Natural killer cell (primary cell): ENCODE measurements around the gene GIMD1. TPM values are rescaled to one million over a fixed set of nuclear protein-coding genes. Genes with fewer than 3 reads are reported as not detected.

Experiments used
- ATAC-seq, 3 donors: fragments of 150-1000 bp in 2 of 3; fragments of 200-7000 bp in 1 of 3; cut with Tn5 transposase; 1 replicate in 1 of 3; 2 replicates in 2 of 3; pipeline ENCODE4 v1.10.0; 2021; ENCODE audit warnings: mild to moderate bottlenecking in 2 of 3, moderate library complexity in 2 of 3
- DNase-seq, 2 donors: peaks; one replicate each; pipeline versions ENCODE4 v3.0.0 to v3.0.0-alpha.2; 2013 to 2021; ENCODE audit warnings: mixed read lengths in 1 of 2
- H3K27ac ChIP-seq: one replicate; pipeline ENCODE4 v1.5.1; 2013; ENCODE audit warnings: mild to moderate bottlenecking, low read length
- H3K27me3 ChIP-seq: one replicate; pipeline ENCODE4 v1.6.1; 2013; ENCODE audit warnings: low read length; ENCODE audit not compliant: control insufficient read depth, insufficient read depth
- H3K36me3 ChIP-seq: one replicate; pipeline ENCODE4 v1.6.1; 2013; ENCODE audit warnings: low read length; ENCODE audit not compliant: control insufficient read depth, insufficient read depth
- H3K4me1 ChIP-seq: one replicate; pipeline ENCODE4 v1.6.1; 2013; ENCODE audit warnings: low read length; ENCODE audit not compliant: control insufficient read depth, insufficient read depth
- H3K4me3 ChIP-seq: one replicate; pipeline ENCODE4 v1.5.1; 2013; ENCODE audit warnings: low read length
- H3K9me3 ChIP-seq: one replicate; pipeline ENCODE4 v1.6.1; 2013; ENCODE audit warnings: low read length; ENCODE audit not compliant: control insufficient read depth, insufficient read depth
- H3K27ac Mint-ChIP-seq, 2 donors: one replicate each; pipeline ENCODE4 v1.8.0; 2022; ENCODE audit warnings: mild to moderate bottlenecking in 2 of 2, mixed read lengths in 2 of 2, moderate library complexity in 1 of 2
- H3K27me3 Mint-ChIP-seq, 2 donors: one replicate each; pipeline ENCODE4 v1.8.0; 2022; ENCODE audit warnings: low read depth in 2 of 2, mixed read lengths in 2 of 2
- H3K36me3 Mint-ChIP-seq: one replicate; pipeline ENCODE4 v1.8.0; 2022; ENCODE audit warnings: mixed read lengths
- H3K4me1 Mint-ChIP-seq, 2 donors: one replicate each; pipeline ENCODE4 v1.8.0; 2022; ENCODE audit warnings: mixed read lengths in 2 of 2
- H3K4me3 Mint-ChIP-seq: one replicate; pipeline ENCODE4 v1.8.0; 2022; ENCODE audit warnings: mild to moderate bottlenecking, moderate library complexity, mixed read lengths
- H3K9me3 Mint-ChIP-seq, 2 donors: one replicate each; pipeline ENCODE4 v1.8.0; 2022; ENCODE audit warnings: mixed read lengths in 2 of 2
- WGBS: methylation state at CpG from one replicate; pipeline ENCODE4 v1.1.7; 2013; ENCODE audit warnings: missing lambda C conversion rate; ENCODE audit not compliant: insufficient coverage; 5-methylcytosine and 5-hydroxymethylcytosine counted together
- intact Hi-C: fragments of 100-400 bp; cut with micrococcal nuclease; formaldehyde crosslinking; loops from one replicate; pipeline ENCODE4 v1.14.2; 2022
- total RNA-seq, 4 donors: library from RNA; stranded (reverse); fragments of 120-200 nt in 1 of 4; gene quantifications; one replicate each; pipeline versions ENCODE4 v1.2.3 to v1.2.4, GENCODE V29; 2013 to 2022
- TF ChIP-seq, protein P1 (sequence below): fragments of 200-600 bp; IDR thresholded peaks from one replicate; pipeline ENCODE4 v1.8.0; 2022; ENCODE audit warnings: antibody characterized with exemption

The GIMD1 gene
- total RNA-seq, 3 donors from 2014 or later (not counting 1 experiment from before 2014, with no cell fraction given): not detected

DNA sequence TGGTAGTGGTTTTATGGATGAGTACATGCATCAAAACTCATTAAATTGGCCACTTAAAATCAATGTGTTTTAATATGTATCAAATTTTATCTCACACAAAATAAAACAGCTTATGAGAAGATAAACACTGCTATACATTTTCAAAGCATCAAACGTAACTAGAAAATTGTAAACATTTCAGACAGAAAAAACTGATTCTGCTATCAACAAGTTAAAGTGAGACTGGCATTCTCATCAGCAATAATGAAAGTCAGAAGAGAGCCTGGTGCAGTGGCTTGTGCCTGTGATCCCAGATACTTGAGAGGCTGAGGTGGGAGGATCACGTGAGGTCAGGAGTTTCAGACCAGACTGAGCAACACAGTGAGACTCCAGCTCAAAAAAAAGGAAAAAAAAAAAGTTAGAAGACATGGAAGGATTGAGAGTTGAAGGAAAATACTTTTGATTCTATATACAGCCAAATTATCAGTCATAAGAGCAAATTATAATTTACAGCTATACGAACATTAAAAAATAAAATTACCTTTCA is 55.5 kb downstream of the GIMD1 start:
- H3K27me3 Mint-ChIP-seq: no peaks in the 10 kb centered on the region
- H3K36me3 ChIP-seq: peaks cover 5% of the 10 kb centered on the region
- 71% methylated on average over 2 of the region's 3 CpGs for WGBS
- no peak overlapping the region for H3K4me3 ChIP-seq
- H3K9me3 Mint-ChIP-seq: no peaks in the 10 kb centered on the region
- H3K9me3 ChIP-seq: no peaks in the 10 kb centered on the region
- TF ChIP-seq, protein P1, sequence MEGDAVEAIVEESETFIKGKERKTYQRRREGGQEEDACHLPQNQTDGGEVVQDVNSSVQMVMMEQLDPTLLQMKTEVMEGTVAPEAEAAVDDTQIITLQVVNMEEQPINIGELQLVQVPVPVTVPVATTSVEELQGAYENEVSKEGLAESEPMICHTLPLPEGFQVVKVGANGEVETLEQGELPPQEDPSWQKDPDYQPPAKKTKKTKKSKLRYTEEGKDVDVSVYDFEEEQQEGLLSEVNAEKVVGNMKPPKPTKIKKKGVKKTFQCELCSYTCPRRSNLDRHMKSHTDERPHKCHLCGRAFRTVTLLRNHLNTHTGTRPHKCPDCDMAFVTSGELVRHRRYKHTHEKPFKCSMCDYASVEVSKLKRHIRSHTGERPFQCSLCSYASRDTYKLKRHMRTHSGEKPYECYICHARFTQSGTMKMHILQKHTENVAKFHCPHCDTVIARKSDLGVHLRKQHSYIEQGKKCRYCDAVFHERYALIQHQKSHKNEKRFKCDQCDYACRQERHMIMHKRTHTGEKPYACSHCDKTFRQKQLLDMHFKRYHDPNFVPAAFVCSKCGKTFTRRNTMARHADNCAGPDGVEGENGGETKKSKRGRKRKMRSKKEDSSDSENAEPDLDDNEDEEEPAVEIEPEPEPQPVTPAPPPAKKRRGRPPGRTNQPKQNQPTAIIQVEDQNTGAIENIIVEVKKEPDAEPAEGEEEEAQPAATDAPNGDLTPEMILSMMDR: no peak
- H3K4me3 Mint-ChIP-seq: peak overlapping the region; percentile 10
- ATAC-seq: no peak
- intact Hi-C loops: loop anchor here (10.0 kb wide), 1 partner anchor 1168 kb away; the partner anchor contains the start of gene TET2
- H3K27ac Mint-ChIP-seq: peak overlapping the region in 1 of 2 donors; percentile 48
- no peaks in the 10 kb centered on the region for H3K27me3 ChIP-seq
- no peak for DNase-seq
- H3K4me1 Mint-ChIP-seq: peaks cover 0 to 25% of the 10 kb centered on the region in 2 donors
- no peak overlapping the region for H3K27ac ChIP-seq
- no peaks in the 10 kb centered on the region for H3K36me3 Mint-ChIP-seq
- H3K4me1 ChIP-seq: peaks cover 15% of the 10 kb centered on the region

- Mint-ChIP-seq H3K9me3 (no peaks in the 10 kb centered on the region), H3K4me1 (peaks cover 0 to 25% of the 10 kb centered on the region in 2 donors), H3K27ac (peak overlapping the region in 1 of 2 donors; percentile 21), H3K27me3 (no peaks in the 10 kb centered on the region), H3K36me3 (no peaks in the 10 kb centered on the region), H3K4me3 (no peak overlapping the region)
- whole genome bisulfite sequencing: no CpG with 5 or more reads among the region's 1 CpG
- DNase-seq: no peak
- H3K4me1 ChIP-seq: peaks cover 15% of the 10 kb centered on the region
- H3K27ac ChIP-seq: no peak overlapping the region
- no peaks in the 10 kb centered on the region for H3K27me3 ChIP-seq
- no peak for ATAC-seq
- H3K36me3 ChIP-seq: peaks cover 6% of the 10 kb centered on the region
- intact Hi-C loops: loop anchor here (10.0 kb wide), 1 partner anchor 1168 kb away; the partner anchor contains the start of gene TET2
- TF ChIP-seq, protein P1: no peak
- H3K4me3 ChIP-seq: no peak overlapping the region
- H3K9me3 ChIP-seq: no peaks in the 10 kb centered on the region
Measured at GRCh38 chr4:106312377-106312776, 56.2 kb downstream of the GIMD1 start.

Other genes with a start within 250 kb of the GIMD1 start
- 10 to 100 TPM; 49.5 to 78.5 (median 54.2) TPM for gene TBCK, start 52.6 kb downstream of the GIMD1 start, total RNA-seq
- gene AIMP1, start 52.2 kb downstream of the GIMD1 start, total RNA-seq: 10 to 100 TPM; 37.7 to 46.8 (median 40.3) TPM